Measurements from ENCODE around the gene ABHD8. TPM values are rescaled to one million over a fixed set of nuclear protein-coding genes. Genes with fewer than 3 reads are reported as not detected.
A peak's percentile ranks its signal among the peaks of the same experiment; 100 is the strongest.

Gene ABHD8
- total and polyA plus RNA-seq, 2 of the 13 experiments (the other 11 are each of a cell fraction or from before 2014, with no cell fraction given) = 6.3 to 7.2 TPM

DNA sequence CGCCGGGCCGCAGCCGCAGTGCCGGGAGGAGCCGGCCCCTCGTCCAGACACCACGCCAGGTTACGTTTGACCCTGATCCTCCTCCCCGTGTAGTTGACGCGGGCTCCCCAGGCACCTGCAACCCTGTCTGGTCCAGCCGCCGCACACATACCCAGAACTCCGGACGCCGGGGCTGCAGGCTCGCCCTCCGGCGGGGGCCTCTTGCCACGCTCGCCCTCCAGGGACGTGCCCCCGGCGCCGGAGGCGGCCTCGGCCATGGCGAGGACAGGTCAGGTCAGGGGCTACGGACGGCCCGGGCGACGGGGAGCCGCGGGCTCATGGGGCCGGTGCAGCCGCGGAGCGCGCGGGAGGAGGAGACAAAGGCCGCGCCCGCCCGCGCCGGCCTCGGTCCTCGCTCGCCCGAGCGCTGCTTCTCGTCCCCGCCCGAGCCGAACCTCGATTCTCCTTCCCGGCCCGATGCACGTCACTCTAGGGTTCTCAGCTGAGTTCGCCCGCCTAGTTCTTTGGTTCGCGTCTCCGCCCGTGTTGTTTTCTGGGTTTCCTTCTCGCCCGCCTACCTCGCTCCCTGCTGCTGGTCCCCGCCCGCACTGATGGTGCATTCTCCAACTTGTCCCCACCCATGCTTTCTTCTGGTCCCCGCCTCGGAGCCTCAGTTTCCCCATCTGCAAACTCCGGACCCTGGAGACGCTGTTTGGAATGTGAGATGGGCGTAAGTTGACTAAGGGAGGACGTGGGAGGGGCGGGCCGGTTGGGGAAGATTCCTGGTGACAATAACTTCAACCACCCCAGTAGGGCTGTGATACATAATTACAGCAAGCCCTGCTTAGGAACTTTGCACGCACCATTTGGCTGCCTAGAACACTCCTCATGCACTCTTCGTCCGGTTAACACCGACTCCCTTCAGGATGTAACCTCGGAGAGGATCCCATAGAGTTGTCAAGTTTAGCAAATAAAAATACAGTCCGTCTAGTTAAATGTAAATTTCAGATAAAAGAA lies 31.5 kb upstream of the ABHD8 start, which contains the start of gene ANO8 (continued):
- TF ChIP-seq ZFYVE20 (CRISPR knock-in tag; IDR thresholded peaks at IDR 0.05; ENCODE audit: borderline replicate concordance, low read depth) = no peak
- TF ChIP-seq SMAD1 (CRISPR knock-in tag; IDR thresholded peaks at IDR 0.05; ENCODE audit: borderline replicate concordance, low read depth) = peak; percentile 64; the same call in 1 of the 2 replicates
- TF ChIP-seq, protein P1, sequence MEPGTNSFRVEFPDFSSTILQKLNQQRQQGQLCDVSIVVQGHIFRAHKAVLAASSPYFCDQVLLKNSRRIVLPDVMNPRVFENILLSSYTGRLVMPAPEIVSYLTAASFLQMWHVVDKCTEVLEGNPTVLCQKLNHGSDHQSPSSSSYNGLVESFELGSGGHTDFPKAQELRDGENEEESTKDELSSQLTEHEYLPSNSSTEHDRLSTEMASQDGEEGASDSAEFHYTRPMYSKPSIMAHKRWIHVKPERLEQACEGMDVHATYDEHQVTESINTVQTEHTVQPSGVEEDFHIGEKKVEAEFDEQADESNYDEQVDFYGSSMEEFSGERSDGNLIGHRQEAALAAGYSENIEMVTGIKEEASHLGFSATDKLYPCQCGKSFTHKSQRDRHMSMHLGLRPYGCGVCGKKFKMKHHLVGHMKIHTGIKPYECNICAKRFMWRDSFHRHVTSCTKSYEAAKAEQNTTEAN (CRISPR knock-in tag; conservative IDR thresholded peaks at IDR 0.05) = 0 out of 2 replicates have a peak, but pooled peaks have one; percentile 44
- TF ChIP-seq MYNN (CRISPR knock-in tag; IDR thresholded peaks at IDR 0.05; ENCODE audit: low read depth) = no peak
- no peak for TF ChIP-seq ZFP41 (CRISPR knock-in tag; IDR thresholded peaks at IDR 0.05; ENCODE audit: borderline replicate concordance)
- TF ChIP-seq ZNF124 (CRISPR knock-in tag; IDR thresholded peaks at IDR 0.05) = no peak
- TF ChIP-seq ZNF382 (CRISPR knock-in tag; IDR thresholded peaks at IDR 0.05; ENCODE audit: borderline replicate concordance) = no peak
- TF ChIP-seq, protein P2, sequence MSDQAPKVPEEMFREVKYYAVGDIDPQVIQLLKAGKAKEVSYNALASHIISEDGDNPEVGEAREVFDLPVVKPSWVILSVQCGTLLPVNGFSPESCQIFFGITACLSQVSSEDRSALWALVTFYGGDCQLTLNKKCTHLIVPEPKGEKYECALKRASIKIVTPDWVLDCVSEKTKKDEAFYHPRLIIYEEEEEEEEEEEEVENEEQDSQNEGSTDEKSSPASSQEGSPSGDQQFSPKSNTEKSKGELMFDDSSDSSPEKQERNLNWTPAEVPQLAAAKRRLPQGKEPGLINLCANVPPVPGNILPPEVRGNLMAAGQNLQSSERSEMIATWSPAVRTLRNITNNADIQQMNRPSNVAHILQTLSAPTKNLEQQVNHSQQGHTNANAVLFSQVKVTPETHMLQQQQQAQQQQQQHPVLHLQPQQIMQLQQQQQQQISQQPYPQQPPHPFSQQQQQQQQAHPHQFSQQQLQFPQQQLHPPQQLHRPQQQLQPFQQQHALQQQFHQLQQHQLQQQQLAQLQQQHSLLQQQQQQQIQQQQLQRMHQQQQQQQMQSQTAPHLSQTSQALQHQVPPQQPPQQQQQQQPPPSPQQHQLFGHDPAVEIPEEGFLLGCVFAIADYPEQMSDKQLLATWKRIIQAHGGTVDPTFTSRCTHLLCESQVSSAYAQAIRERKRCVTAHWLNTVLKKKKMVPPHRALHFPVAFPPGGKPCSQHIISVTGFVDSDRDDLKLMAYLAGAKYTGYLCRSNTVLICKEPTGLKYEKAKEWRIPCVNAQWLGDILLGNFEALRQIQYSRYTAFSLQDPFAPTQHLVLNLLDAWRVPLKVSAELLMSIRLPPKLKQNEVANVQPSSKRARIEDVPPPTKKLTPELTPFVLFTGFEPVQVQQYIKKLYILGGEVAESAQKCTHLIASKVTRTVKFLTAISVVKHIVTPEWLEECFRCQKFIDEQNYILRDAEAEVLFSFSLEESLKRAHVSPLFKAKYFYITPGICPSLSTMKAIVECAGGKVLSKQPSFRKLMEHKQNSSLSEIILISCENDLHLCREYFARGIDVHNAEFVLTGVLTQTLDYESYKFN (CRISPR knock-in tag; conservative IDR thresholded peaks at IDR 0.05) = no peak; the same call in 1 of the 2 replicates
- no peak for TF ChIP-seq U2AF2 (IDR thresholded peaks at IDR 0.05; ENCODE audit: low read depth, low read length)
- TF ChIP-seq NR2F6 (IDR thresholded peaks at IDR 0.05) = no peak
- peak; percentile 49; the same call in 1 of the 2 replicates for TF ChIP-seq NR2F6 (CRISPR knock-in tag; IDR thresholded peaks at IDR 0.05)
- no peak for TF ChIP-seq KLF13 (CRISPR knock-in tag; IDR thresholded peaks at IDR 0.05)
- TF ChIP-seq AKAP8 (CRISPR knock-in tag; IDR thresholded peaks at IDR 0.05) = no peak
- peak; percentile 46; the same call in 1 of the 2 replicates for TF ChIP-seq FOXK1 (CRISPR knock-in tag; IDR thresholded peaks at IDR 0.05; ENCODE audit: borderline replicate concordance, low read depth)
- TF ChIP-seq, protein P3, sequence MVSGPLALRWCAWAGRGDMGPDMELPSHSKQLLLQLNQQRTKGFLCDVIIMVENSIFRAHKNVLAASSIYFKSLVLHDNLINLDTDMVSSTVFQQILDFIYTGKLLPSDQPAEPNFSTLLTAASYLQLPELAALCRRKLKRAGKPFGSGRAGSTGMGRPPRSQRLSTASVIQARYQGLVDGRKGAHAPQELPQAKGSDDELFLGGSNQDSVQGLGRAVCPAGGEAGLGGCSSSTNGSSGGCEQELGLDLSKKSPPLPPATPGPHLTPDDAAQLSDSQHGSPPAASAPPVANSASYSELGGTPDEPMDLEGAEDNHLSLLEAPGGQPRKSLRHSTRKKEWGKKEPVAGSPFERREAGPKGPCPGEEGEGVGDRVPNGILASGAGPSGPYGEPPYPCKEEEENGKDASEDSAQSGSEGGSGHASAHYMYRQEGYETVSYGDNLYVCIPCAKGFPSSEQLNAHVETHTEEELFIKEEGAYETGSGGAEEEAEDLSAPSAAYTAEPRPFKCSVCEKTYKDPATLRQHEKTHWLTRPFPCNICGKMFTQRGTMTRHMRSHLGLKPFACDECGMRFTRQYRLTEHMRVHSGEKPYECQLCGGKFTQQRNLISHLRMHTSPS (CRISPR knock-in tag; IDR thresholded peaks at IDR 0.05; ENCODE audit: low read depth) = no peak
- 0 out of 2 replicates have a peak, but pooled peaks have one; percentile 22 for TF ChIP-seq ZNF619 (CRISPR knock-in tag; IDR thresholded peaks at IDR 0.05)
- 0 out of 2 replicates have a peak, but pooled peaks have one; percentile 17 for TF ChIP-seq ZNF24 (IDR thresholded peaks at IDR 0.05)
- TF ChIP-seq AGO1 (IDR thresholded peaks at IDR 0.05; ENCODE audit: low read depth, low read length, poor library complexity, severe bottlenecking) = no peak
- no peak for TF ChIP-seq ZNF607 (CRISPR knock-in tag; IDR thresholded peaks at IDR 0.05; ENCODE audit: borderline replicate concordance)
- TF ChIP-seq ZNF773 (CRISPR knock-in tag; IDR thresholded peaks at IDR 0.05; ENCODE audit: borderline replicate concordance) = peak; percentile 42; the same call in 1 of the 2 replicates
- TF ChIP-seq ZNF83 (CRISPR knock-in tag; IDR thresholded peaks at IDR 0.05; ENCODE audit: borderline replicate concordance) = 0 out of 2 replicates have a peak, but pooled peaks have one; percentile 37
- TF ChIP-seq NFKBIZ (CRISPR knock-in tag; IDR thresholded peaks at IDR 0.05) = no peak
- TF ChIP-seq MTA1 (CRISPR knock-in tag; IDR thresholded peaks at IDR 0.05; ENCODE audit: borderline replicate concordance) = no peak
